ENCODE measurements around the gene FARS2.
"Not testable (repeated sequence)": the region's sequence is repeated elsewhere in the genome, so short reads cannot be mapped to it uniquely, and the experiment has no call there.

The FARS2 gene

GRCh38 chr6:5550631-5551030, 289.3 kb downstream of the FARS2 start:
- DNase-seq: no peak

GRCh38 chr6:5552243-5552642, 290.9 kb downstream of the FARS2 start:
- no peak for DNase-seq

- no peak for DNase-seq
Observed at GRCh38 chr6:5553767-5554166, 292.5 kb downstream of the FARS2 start.

- no peak for DNase-seq
Observed at GRCh38 chr6:5554226-5554625, 292.9 kb downstream of the FARS2 start.

- DNase-seq: no peak
Observed at GRCh38 chr6:5556011-5556410, 294.7 kb downstream of the FARS2 start.

- DNase-seq: no peak
Observed at GRCh38 chr6:5557506-5557905, 296.2 kb downstream of the FARS2 start.

GRCh38 chr6:5559651-5560050, 298.3 kb downstream of the FARS2 start:
- DNase-seq: no peak

- no peak for DNase-seq
Observed at GRCh38 chr6:5562277-5562676, 301.0 kb downstream of the FARS2 start.

- no peak for DNase-seq
Observed at GRCh38 chr6:5563086-5563485, 301.8 kb downstream of the FARS2 start.

- DNase-seq: not testable (repeated sequence)
Observed at GRCh38 chr6:5564746-5565145, 303.4 kb downstream of the FARS2 start.

GRCh38 chr6:5565971-5566370, 304.7 kb downstream of the FARS2 start:
- no peak for DNase-seq

GRCh38 chr6:5566718-5567117, 305.4 kb downstream of the FARS2 start:
- no peak for DNase-seq

- no peak for DNase-seq
Observed at GRCh38 chr6:5567352-5567751, 306.0 kb downstream of the FARS2 start.

- no peak for DNase-seq
Observed at GRCh38 chr6:5567890-5568289, 306.6 kb downstream of the FARS2 start.

- DNase-seq: no peak
Observed at GRCh38 chr6:5569491-5569890, 308.2 kb downstream of the FARS2 start.

GRCh38 chr6:5570641-5571040, 309.3 kb downstream of the FARS2 start:
- no peak for DNase-seq

GRCh38 chr6:5580736-5581581, 319.6 kb downstream of the FARS2 start:
- DNase-seq: no peak

- DNase-seq: no peak
Observed at GRCh38 chr6:5582762-5583161, 321.4 kb downstream of the FARS2 start.

- DNase-seq: no peak
Observed at GRCh38 chr6:5583528-5583927, 322.2 kb downstream of the FARS2 start.

GRCh38 chr6:5584078-5584482, 322.8 kb downstream of the FARS2 start:
- no peak for DNase-seq

- DNase-seq: no peak
Observed at GRCh38 chr6:5587648-5588047, 326.3 kb downstream of the FARS2 start.

- DNase-seq: no peak
Observed at GRCh38 chr6:5589422-5590141, 328.3 kb downstream of the FARS2 start.

- no peak for DNase-seq
Observed at GRCh38 chr6:5590187-5590586, 328.9 kb downstream of the FARS2 start.

- DNase-seq: no peak
Observed at GRCh38 chr6:5592886-5593519, 331.7 kb downstream of the FARS2 start.
